Ovary (tissue), 3 donors: ENCODE measurements around the gene ASPA.

Experiments
- CTCF ChIP-seq, 3 donors: fragments of 450-650 bp in 2 of 3; fragments of 200-600 bp in 1 of 3; IDR thresholded peaks; one replicate each; pipeline versions ENCODE4 v1.5.1 to v1.8.0; 2016 to 2022; ENCODE audit warnings: antibody characterized with exemption in 3 of 3, mild to moderate bottlenecking in 1 of 3
- POLR2A ChIP-seq: fragments of 450-650 bp; IDR thresholded peaks from one replicate; pipeline ENCODE4 v1.6.1; 2017; ENCODE audit warnings: antibody characterized with exemption, mild to moderate bottlenecking, moderate library complexity
- donor health status: DM: no; HTN: no; CAD: no.

DNA sequence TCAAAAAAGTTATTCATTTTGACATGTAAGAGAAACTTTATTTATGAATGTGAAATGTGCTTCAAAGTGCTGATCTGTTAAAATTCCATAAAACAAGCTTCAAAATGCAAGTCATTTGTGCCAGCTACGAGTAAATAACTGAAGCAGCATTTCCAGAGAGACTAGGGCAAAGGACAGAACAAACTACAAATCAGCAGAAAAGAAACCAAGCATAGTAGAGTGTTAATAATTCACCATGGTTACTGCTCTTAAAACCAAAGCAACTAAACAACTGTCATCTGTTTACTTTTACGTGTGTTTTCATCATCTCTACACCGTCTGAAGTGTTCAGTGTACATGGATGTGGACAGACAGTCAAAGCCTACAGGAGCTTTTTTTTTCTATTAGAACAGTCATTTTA lies 1.6 kb upstream of the ASPA start:
- TF ChIP-seq POLR2A (no peak), CTCF (IDR thresholded peaks at IDR 0.05) (no peak)
